HepG2 (cell line): Measurements from ENCODE around the gene PLLP. TPM values are rescaled to one million over a fixed set of nuclear protein-coding genes. Genes with fewer than 3 reads are reported as not detected.

Source experiments
- ARHGAP35 ChIP-seq: sonication (generic); formaldehyde crosslinking; IDR thresholded peaks from 2 replicates; pipeline ENCODE4 v1.9.0; 2022; ENCODE audit warnings: mild to moderate bottlenecking, inconsistent platforms, moderate library complexity, missing genetic modification reagents, borderline replicate concordance
- CBX5 ChIP-seq: sonication (generic); formaldehyde crosslinking; IDR thresholded peaks from 2 replicates; pipeline ENCODE4 v1.4.0; 2020; ENCODE audit warnings: missing genetic modification reagents, borderline replicate concordance
- DMAP1 ChIP-seq: IDR thresholded peaks from 2 replicates; pipeline ENCODE4 v1.6.1; 2016
- GLI4 ChIP-seq: sonication (generic); formaldehyde crosslinking; IDR thresholded peaks from 2 replicates; pipeline ENCODE4 v1.5.1; 2020; ENCODE audit warnings: missing genetic modification reagents, mild to moderate bottlenecking, moderate library complexity, borderline replicate concordance
- GTF2F1 ChIP-seq: fragments of 150-350 bp; IDR thresholded peaks from 2 replicates; pipeline ENCODE4 v1.6.1; 2014; ENCODE audit warnings: low read length
- HOXA7 ChIP-seq: sonication (generic); formaldehyde crosslinking; IDR thresholded peaks from 2 replicates; pipeline ENCODE4 v1.8.1; 2022; ENCODE audit warnings: mild to moderate bottlenecking, missing genetic modification reagents, moderate library complexity
- HOXD1 ChIP-seq: sonication (generic); formaldehyde crosslinking; IDR thresholded peaks from 2 replicates; pipeline ENCODE4 v1.5.0; 2020; ENCODE audit warnings: missing genetic modification reagents
- IRX3 ChIP-seq: sonication (generic); formaldehyde crosslinking; IDR thresholded peaks from 2 replicates; pipeline ENCODE4 v1.8.1; 2023; ENCODE audit warnings: mild to moderate bottlenecking, low read depth, missing genetic modification reagents, borderline replicate concordance
- JUNB ChIP-seq: sonication (generic); formaldehyde crosslinking; IDR thresholded peaks from 2 replicates; pipeline ENCODE4 v1.8.0; 2022; ENCODE audit warnings: missing genetic modification reagents, mild to moderate bottlenecking, borderline replicate concordance
- NRL ChIP-seq: sonication (generic); formaldehyde crosslinking; IDR thresholded peaks from 2 replicates; pipeline ENCODE4 v1.5.0; 2020; ENCODE audit warnings: missing genetic modification reagents, mild to moderate bottlenecking, moderate library complexity, borderline replicate concordance
- PHF20 ChIP-seq: sonication (generic); formaldehyde crosslinking; IDR thresholded peaks from 2 replicates; pipeline ENCODE4 v1.5.0; 2020; ENCODE audit warnings: mild to moderate bottlenecking, missing genetic modification reagents
- SIX4 ChIP-seq: sonication (generic); formaldehyde crosslinking; IDR thresholded peaks from 2 replicates; pipeline ENCODE4 v1.4.0; 2020; ENCODE audit warnings: missing genetic modification reagents
- SMAD3 ChIP-seq: sonication (generic); formaldehyde crosslinking; IDR thresholded peaks from 2 replicates; pipeline ENCODE4 v1.4.0; 2020; ENCODE audit warnings: missing genetic modification reagents
- U2AF1 ChIP-seq: fragments of 200-400 bp; formaldehyde crosslinking; optimal IDR thresholded peaks from 2 replicates; pipeline ENCODE3; 2017; ENCODE audit warnings: mild to moderate bottlenecking, low read depth, low read length
- ZNF160 ChIP-seq: sonication (generic); formaldehyde crosslinking; IDR thresholded peaks from 2 replicates; pipeline ENCODE4 v1.8.0; 2022; ENCODE audit warnings: mild to moderate bottlenecking, inconsistent platforms, missing genetic modification reagents
- ZNF530 ChIP-seq: sonication (generic); formaldehyde crosslinking; IDR thresholded peaks from 2 replicates; pipeline ENCODE4 v1.5.0; 2020; ENCODE audit warnings: low read depth, mild to moderate bottlenecking, missing genetic modification reagents
- ZNF615 ChIP-seq: sonication (generic); formaldehyde crosslinking; IDR thresholded peaks from 2 replicates; pipeline ENCODE4 v1.5.0; 2020; ENCODE audit warnings: mild to moderate bottlenecking, missing genetic modification reagents, borderline replicate concordance
- ZNF777 ChIP-seq: sonication (generic); formaldehyde crosslinking; IDR thresholded peaks from 2 replicates; pipeline ENCODE4 v1.4.0; 2020; ENCODE audit warnings: missing genetic modification reagents
- polyA plus RNA-seq, 8 experiments: library from polyadenylated mRNA; depleted of rRNA in 3 of 8; stranded (reverse) in 7 of 8; unstranded in 1 of 8; fragments of >200 nt; fragmentation: Illumina TruSeq in 4 of 8; extraction: Trizol in 4 of 8; gene quantifications; 2 replicates each; pipeline versions ENCODE4 v1.2.1 to v1.2.3, GENCODE V29; 2011 to 2016; ENCODE audit warnings: low read depth in 4 of 8, missing spikeins in 1 of 8, mixed read lengths in 1 of 8; ENCODE audit not compliant: insufficient read depth in 1 of 8
- total RNA-seq, 5 experiments: library from RNA; depleted of rRNA; stranded (reverse); fragments of >200 nt; fragmentation: Illumina TruSeq; extraction: Trizol; gene quantifications; 2 replicates each; pipeline ENCODE4 v1.2.3, GENCODE V29; 2016; ENCODE audit warnings: low read depth in 1 of 5
- TF ChIP-seq, protein P1 (sequence below): sonication (generic); formaldehyde crosslinking; conservative IDR thresholded peaks from 2 replicates; pipeline ENCODE4 v1.4.0; 2020; ENCODE audit warnings: missing genetic modification reagents
- TF ChIP-seq, protein P2 (sequence below): fragments of 450-650 bp; IDR thresholded peaks from 2 replicates; pipeline ENCODE4 v1.6.1; 2017; ENCODE audit warnings: mild to moderate bottlenecking
- TF ChIP-seq, protein P3 (sequence below): sonication (generic); formaldehyde crosslinking; IDR thresholded peaks from 2 replicates; pipeline ENCODE4 v1.4.0; 2020; ENCODE audit warnings: missing genetic modification reagents
- TF ChIP-seq, protein P4 (sequence below): sonication (generic); formaldehyde crosslinking; IDR thresholded peaks from 2 replicates; pipeline ENCODE4 v1.4.0; 2020; ENCODE audit warnings: mild to moderate bottlenecking, low read depth, missing genetic modification reagents
- TF ChIP-seq, protein P5 (sequence below): IDR thresholded peaks from 2 replicates; pipeline ENCODE4 v1.6.1; 2016; ENCODE audit warnings: low read depth, borderline replicate concordance

PLLP gene
- total and polyA plus RNA-seq, 2 of the 13 experiments (the other 11 are each of a cell fraction or from before 2014, with no cell fraction given): 60.6 to 127 TPM

DNA sequence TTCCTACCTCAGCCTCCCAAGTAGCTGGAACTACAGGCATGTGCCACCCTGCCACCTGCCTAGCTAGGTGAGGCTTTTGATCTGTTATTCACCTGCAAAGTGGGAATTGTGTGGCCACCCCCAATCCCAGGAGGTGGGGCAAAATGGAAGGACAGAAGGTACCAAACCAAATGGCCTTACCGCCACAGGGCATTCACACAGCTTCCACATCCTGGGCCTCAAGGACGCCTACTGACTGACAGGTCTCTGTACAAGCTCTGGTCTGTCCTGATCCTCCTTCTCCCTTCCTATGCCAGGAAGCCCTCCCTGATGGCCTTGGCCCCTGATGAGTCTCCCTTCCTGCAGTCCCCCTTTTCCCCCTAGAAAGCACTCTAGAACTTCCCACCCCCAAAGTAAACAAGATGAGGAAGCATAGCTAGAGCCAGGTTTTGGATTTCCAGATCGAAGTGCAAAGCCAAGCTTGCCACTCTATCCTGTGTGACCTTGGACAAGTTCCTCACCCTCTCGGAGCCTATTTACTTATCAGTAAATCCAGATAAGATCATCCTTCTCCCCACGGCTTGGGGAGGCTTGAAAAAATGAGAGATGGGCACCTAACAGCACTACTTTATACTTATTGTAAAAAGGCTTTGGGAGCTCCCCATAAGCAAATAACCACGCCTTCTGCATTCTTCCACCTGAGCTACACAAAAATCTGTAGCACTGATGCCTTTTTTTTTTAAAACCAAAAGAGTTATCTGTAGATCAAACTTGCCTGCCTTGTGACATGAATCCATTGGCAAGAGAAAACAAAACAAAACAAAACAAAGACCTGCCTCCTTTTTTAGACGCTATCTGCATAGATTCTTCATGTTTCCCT lies 4.5 kb downstream of the PLLP start (continued):
- TF ChIP-seq IRX3 (CRISPR knock-in tag) (no peak), ZNF615 (CRISPR knock-in tag) (peak; percentile 81; the same call in 1 of the 2 replicates), DMAP1 (peak; percentile 70), JUNB (CRISPR knock-in tag) (no peak; the same call in 1 of the 2 replicates), GLI4 (CRISPR knock-in tag) (0 out of 2 replicates have a peak, but pooled peaks have one; percentile 77), GTF2F1 (no peak), HOXD1 (peak; percentile 48; the same call in 1 of the 2 replicates), SIX4 (CRISPR knock-in tag) (peak; percentile 90), HOXA7 (CRISPR knock-in tag) (no peak), U2AF1 (no peak), ZNF530 (CRISPR knock-in tag) (no peak), PHF20 (no peak), ARHGAP35 (CRISPR knock-in tag) (0 out of 2 replicates have a peak, but pooled peaks have one; percentile 54), ZNF160 (peak; percentile 18; the same call in 1 of the 2 replicates), NRL (CRISPR knock-in tag) (no peak), ZNF777 (CRISPR knock-in tag) (no peak; the same call in 1 of the 2 replicates), SMAD3 (CRISPR knock-in tag) (no peak; the same call in 1 of the 2 replicates), CBX5 (peak; percentile 88; the same call in 1 of the 2 replicates)
- TF ChIP-seq, protein P1, sequence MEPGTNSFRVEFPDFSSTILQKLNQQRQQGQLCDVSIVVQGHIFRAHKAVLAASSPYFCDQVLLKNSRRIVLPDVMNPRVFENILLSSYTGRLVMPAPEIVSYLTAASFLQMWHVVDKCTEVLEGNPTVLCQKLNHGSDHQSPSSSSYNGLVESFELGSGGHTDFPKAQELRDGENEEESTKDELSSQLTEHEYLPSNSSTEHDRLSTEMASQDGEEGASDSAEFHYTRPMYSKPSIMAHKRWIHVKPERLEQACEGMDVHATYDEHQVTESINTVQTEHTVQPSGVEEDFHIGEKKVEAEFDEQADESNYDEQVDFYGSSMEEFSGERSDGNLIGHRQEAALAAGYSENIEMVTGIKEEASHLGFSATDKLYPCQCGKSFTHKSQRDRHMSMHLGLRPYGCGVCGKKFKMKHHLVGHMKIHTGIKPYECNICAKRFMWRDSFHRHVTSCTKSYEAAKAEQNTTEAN (CRISPR knock-in tag): no peak
- TF ChIP-seq, protein P2, sequence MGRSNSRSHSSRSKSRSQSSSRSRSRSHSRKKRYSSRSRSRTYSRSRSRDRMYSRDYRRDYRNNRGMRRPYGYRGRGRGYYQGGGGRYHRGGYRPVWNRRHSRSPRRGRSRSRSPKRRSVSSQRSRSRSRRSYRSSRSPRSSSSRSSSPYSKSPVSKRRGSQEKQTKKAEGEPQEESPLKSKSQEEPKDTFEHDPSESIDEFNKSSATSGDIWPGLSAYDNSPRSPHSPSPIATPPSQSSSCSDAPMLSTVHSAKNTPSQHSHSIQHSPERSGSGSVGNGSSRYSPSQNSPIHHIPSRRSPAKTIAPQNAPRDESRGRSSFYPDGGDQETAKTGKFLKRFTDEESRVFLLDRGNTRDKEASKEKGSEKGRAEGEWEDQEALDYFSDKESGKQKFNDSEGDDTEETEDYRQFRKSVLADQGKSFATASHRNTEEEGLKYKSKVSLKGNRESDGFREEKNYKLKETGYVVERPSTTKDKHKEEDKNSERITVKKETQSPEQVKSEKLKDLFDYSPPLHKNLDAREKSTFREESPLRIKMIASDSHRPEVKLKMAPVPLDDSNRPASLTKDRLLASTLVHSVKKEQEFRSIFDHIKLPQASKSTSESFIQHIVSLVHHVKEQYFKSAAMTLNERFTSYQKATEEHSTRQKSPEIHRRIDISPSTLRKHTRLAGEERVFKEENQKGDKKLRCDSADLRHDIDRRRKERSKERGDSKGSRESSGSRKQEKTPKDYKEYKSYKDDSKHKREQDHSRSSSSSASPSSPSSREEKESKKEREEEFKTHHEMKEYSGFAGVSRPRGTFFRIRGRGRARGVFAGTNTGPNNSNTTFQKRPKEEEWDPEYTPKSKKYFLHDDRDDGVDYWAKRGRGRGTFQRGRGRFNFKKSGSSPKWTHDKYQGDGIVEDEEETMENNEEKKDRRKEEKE: no peak
- TF ChIP-seq, protein P3, sequence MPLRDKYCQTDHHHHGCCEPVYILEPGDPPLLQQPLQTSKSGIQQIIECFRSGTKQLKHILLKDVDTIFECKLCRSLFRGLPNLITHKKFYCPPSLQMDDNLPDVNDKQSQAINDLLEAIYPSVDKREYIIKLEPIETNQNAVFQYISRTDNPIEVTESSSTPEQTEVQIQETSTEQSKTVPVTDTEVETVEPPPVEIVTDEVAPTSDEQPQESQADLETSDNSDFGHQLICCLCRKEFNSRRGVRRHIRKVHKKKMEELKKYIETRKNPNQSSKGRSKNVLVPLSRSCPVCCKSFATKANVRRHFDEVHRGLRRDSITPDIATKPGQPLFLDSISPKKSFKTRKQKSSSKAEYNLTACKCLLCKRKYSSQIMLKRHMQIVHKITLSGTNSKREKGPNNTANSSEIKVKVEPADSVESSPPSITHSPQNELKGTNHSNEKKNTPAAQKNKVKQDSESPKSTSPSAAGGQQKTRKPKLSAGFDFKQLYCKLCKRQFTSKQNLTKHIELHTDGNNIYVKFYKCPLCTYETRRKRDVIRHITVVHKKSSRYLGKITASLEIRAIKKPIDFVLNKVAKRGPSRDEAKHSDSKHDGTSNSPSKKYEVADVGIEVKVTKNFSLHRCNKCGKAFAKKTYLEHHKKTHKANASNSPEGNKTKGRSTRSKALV: no peak
- TF ChIP-seq, protein P4, sequence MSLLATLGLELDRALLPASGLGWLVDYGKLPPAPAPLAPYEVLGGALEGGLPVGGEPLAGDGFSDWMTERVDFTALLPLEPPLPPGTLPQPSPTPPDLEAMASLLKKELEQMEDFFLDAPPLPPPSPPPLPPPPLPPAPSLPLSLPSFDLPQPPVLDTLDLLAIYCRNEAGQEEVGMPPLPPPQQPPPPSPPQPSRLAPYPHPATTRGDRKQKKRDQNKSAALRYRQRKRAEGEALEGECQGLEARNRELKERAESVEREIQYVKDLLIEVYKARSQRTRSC (CRISPR knock-in tag): no peak
- TF ChIP-seq, protein P5, sequence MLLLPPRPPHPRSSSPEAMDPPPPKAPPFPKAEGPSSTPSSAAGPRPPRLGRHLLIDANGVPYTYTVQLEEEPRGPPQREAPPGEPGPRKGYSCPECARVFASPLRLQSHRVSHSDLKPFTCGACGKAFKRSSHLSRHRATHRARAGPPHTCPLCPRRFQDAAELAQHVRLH (CRISPR knock-in tag): peak; percentile 84
